Activated CD4-positive, alpha-beta T cell treated with anti-CD3 and anti-CD28 coated beads, Interleukin-2, amount 10 ng/mL, durations not matched to agents 7 days and 5 days (primary cell): ENCODE data around the gene COX7A2L. TPM values are rescaled to one million over a fixed set of nuclear protein-coding genes. Genes with fewer than 3 reads are reported as not detected.
"Not testable (repeated sequence)": the region's sequence is repeated elsewhere in the genome, so short reads cannot be mapped to it uniquely, and the experiment has no call there.

Experiments used
- CTCF ChIA-PET: fragments of 350-600 bp; sonication (Branson Sonifier 250); formaldehyde crosslinking; loops from one replicate; lab custom pipeline; 2021; ENCODE audit warnings: antibody characterized with exemption; lab: Charles Lee
- POLR2A ChIA-PET: fragments of 350-600 bp; sonication (Branson Sonifier 250); formaldehyde crosslinking; loops from one replicate; lab custom pipeline; 2021; ENCODE audit warnings: antibody characterized with exemption; lab: Charles Lee
- DNase-seq: peaks from one replicate; pipeline ENCODE4 v3.0.0-alpha.2; 2020
- H3K27ac Mint-ChIP-seq: one replicate; pipeline ENCODE4 v1.8.0; 2021; ENCODE audit warnings: mild to moderate bottlenecking, moderate library complexity, mixed read lengths
- H3K27me3 Mint-ChIP-seq: one replicate; pipeline ENCODE4 v1.8.0; 2021; ENCODE audit warnings: mixed read lengths
- H3K36me3 Mint-ChIP-seq: one replicate; pipeline ENCODE4 v1.8.0; 2021; ENCODE audit warnings: low read depth, mixed read lengths
- H3K4me1 Mint-ChIP-seq: one replicate; pipeline ENCODE4 v1.8.0; 2021; ENCODE audit warnings: mixed read lengths
- H3K4me3 Mint-ChIP-seq: one replicate; pipeline ENCODE4 v1.8.0; 2021; ENCODE audit warnings: mild to moderate bottlenecking, moderate library complexity, mixed read lengths
- H3K9me3 Mint-ChIP-seq: one replicate; pipeline ENCODE4 v1.8.0; 2021; ENCODE audit warnings: mixed read lengths
- total RNA-seq, 2 experiments: library from RNA; stranded (reverse); gene quantifications; one replicate each; pipeline ENCODE4 v1.2.3, GENCODE V29; 2021

The COX7A2L gene
- total RNA-seq, 2 experiments from 2014 or later: 86.4 to 92.1 TPM

DNA sequence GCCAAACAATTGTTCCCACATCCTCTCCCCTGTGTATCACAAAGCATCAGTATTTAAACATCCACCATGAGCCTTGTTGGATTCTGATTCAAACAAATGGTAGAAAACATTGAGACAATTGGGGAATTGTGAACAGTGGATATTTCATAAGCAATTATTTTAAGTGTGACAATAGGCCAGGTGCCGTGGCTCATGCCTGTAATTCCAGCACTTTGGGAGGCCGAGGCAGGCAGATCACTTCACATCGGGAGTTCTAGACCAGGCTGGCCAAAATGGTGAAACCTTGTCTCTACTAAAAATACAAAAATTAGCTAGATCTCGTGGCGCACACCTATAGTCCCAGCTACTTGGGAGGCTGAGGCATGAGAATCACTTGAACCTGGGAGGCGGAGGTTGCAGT lies 26.2 kb downstream of the COX7A2L start:
- DNase-seq, H3K27ac Mint-ChIP-seq, H3K4me1 Mint-ChIP-seq, POLR2A ChIA-PET, H3K27me3 Mint-ChIP-seq, H3K4me3 Mint-ChIP-seq, CTCF ChIA-PET: not testable (repeated sequence)
- H3K36me3 Mint-ChIP-seq: peaks cover 69% of the 10 kb centered on the region
- H3K9me3 Mint-ChIP-seq: peaks cover 12% of the 10 kb centered on the region

DNA sequence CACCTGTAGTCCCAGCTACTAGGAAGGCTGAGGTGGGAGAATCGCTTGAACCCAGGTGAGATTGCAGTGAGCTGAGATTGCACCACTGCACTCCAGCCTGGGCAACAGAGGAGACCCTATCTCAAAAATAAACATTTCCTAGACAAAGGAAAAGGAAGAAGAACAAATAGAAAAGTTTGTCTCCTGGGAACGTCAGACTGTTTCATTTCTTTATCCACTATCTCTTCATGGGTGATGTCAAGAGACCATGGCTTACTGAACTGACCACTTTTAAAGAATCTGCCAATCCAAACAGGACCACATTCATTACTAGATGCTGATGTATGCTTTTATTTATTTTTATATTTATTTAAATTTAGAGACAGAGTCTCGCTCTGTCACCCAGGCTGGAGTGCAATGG lies 26.8 kb downstream of the COX7A2L start:
- POLR2A ChIA-PET: no interaction called here

DNA sequence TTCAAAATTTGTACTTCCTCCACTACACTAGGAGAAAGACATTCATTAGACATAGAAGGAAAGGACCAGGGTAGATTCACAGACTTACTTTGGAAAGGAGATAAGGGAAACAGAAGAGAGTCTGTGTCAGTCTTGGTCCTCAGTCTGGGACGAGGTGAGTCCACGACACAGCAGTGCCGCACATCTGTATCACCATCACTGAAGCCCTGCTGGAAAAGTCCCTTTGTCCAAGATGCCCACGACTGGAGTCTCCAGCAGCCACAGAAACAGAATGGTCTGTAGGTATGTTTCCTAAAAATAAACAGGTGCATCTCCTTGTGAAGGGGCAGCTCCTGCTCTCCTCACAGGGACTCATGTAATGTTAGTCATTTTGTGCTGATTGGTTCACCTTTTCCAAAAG lies 27.4 kb downstream of the COX7A2L start:
- POLR2A ChIA-PET: no interaction called here
- no peak overlapping the region for H3K27ac Mint-ChIP-seq
- no peak for DNase-seq
- peaks cover 74% of the 10 kb centered on the region for H3K36me3 Mint-ChIP-seq
- H3K27me3 Mint-ChIP-seq: no peaks in the 10 kb centered on the region
- H3K4me1 Mint-ChIP-seq: peaks cover 2% of the 10 kb centered on the region
- no peak overlapping the region for H3K4me3 Mint-ChIP-seq
- H3K9me3 Mint-ChIP-seq: peaks cover 11% of the 10 kb centered on the region
- CTCF ChIA-PET: interaction anchor here (0.6 kb wide), 1 partner anchor 1289 kb away, joined by 5 read pairs; no protein-coding TSS in a partner anchor

More for the DNA sequence above, 26.8 kb downstream of the COX7A2L start:
- H3K9me3 Mint-ChIP-seq: peaks cover 12% of the 10 kb centered on the region
- DNase-seq: no peak
- H3K36me3 Mint-ChIP-seq: peaks cover 74% of the 10 kb centered on the region
- no peak overlapping the region for H3K27ac Mint-ChIP-seq
- H3K4me3 Mint-ChIP-seq: no peak overlapping the region
- no peaks in the 10 kb centered on the region for H3K27me3 Mint-ChIP-seq
- peaks cover 2% of the 10 kb centered on the region for H3K4me1 Mint-ChIP-seq
- CTCF ChIA-PET: interaction anchor here (0.6 kb wide), 1 partner anchor 1290 kb away, joined by 5 read pairs; no protein-coding TSS in a partner anchor

DNA sequence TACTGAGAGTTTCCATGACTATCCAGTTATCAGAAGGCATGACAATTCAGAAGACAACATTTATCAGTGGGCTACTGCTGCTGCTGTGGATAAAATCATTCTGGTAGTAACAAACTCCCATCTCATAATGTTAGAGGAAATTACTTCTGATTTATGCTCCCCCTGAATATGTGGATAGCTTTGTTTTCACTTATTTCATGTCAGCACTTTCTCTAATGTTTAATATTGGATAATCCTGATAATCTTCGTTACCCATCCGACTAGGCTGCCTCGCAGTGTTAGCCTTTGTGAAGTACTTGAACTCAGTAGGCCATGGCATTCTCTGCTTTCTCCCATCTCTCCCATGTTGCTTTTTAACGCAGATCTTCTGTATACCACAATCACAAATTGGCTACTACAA lies 28.4 kb downstream of the COX7A2L start:
- ChIA-PET POLR2A (no interaction called here), CTCF (interaction anchor here (0.9 kb wide), 1 partner anchor 10 kb away, joined by 3 read pairs; no protein-coding TSS in a partner anchor)
- H3K27me3 Mint-ChIP-seq: no peaks in the 10 kb centered on the region
- peaks cover 5% of the 10 kb centered on the region for H3K4me1 Mint-ChIP-seq
- H3K36me3 Mint-ChIP-seq: peaks cover 70% of the 10 kb centered on the region
- no peak overlapping the region for H3K27ac Mint-ChIP-seq
- H3K9me3 Mint-ChIP-seq: peaks cover 6% of the 10 kb centered on the region
- H3K4me3 Mint-ChIP-seq: no peak overlapping the region
- DNase-seq: no peak

DNA sequence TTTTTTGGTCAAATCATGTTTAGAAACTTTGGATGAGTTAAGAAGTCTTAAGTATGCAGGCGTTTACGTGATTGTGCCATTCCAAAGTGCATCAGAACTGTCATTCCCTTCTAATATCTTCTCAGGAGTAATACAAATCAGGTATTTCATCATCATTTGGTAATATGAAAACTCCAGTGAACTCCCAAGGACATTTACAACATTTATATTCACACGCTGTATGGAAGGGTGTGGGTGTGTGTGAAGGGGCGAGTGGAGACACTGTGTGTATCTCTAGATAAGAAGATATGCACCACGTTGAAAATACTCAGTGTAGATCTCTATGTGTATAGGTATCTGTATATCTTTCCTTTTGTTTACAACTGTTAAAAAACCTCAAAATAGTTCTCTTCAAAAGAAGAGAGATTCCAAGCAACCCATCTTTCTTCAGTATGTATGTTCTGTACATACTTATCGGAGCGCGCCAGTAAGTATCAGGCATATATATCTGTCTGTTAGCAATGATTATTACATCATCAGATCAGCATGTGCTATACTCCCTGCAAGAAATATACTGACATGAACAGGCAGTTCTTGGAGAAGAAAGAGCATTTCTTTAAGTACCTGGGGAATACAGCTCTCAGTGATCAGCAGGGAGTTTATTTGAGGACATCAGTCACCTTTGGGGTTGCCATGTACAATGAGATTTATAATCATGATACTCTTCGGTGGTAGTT lies 29.3 kb downstream of the COX7A2L start:
- H3K36me3 Mint-ChIP-seq: peaks cover 66% of the 10 kb centered on the region
- DNase-seq: no peak
- ChIA-PET POLR2A (no interaction called here), CTCF (interaction anchor here (0.9 kb wide), 1 partner anchor 11 kb away, joined by 3 read pairs; no protein-coding TSS in a partner anchor)
- H3K27me3 Mint-ChIP-seq: no peaks in the 10 kb centered on the region
- no peak overlapping the region for H3K27ac Mint-ChIP-seq
- no peaks in the 10 kb centered on the region for H3K9me3 Mint-ChIP-seq
- H3K4me1 Mint-ChIP-seq: peaks cover 10% of the 10 kb centered on the region
- no peak overlapping the region for H3K4me3 Mint-ChIP-seq

DNA sequence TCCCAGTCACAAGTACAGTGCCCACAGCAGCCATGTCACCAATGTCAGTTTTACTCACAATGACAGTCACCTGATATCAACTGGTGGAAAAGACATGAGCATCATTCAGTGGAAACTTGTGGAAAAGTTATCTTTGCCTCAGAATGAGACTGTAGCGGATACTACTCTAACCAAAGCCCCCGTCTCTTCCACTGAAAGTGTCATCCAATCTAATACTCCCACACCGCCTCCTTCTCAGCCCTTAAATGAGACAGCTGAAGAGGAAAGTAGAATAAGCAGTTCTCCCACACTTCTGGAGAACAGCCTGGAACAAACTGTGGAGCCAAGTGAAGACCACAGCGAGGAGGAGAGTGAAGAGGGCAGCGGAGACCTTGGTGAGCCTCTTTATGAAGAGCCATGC lies 31.3 kb downstream of the COX7A2L start:
- CTCF ChIA-PET: interaction anchor here (0.6 to 2.0 kb wide), 3 partner anchors 17 to 296 kb away, joined by 3 to 6 read pairs (median 4); no protein-coding TSS in a partner anchor
- H3K4me3 Mint-ChIP-seq: no peak overlapping the region
- POLR2A ChIA-PET: no interaction called here

DNA sequence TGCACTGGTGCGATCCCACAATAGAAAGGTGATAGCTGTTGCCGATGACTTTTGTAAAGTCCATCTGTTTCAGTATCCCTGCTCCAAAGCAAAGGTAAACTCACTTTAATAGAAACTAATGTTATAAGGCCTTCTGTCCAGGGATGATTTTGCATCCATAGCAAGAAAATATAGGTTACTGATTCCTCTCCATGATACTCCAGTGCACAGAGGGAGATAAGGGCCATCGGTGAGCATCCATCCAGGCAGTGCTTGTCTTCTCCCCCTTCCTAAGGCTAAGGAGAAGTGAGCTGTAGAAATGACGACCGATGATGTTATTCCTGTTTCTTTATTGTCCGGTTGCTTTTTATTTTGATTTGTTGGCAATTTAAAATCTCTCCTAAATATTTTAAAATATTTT lies 32.1 kb downstream of the COX7A2L start:
- no peaks in the 10 kb centered on the region for H3K27me3 Mint-ChIP-seq
- no peak overlapping the region for H3K27ac Mint-ChIP-seq
- H3K4me3 Mint-ChIP-seq: no peak overlapping the region
- H3K4me1 Mint-ChIP-seq: peaks cover 14% of the 10 kb centered on the region
- peaks cover 58% of the 10 kb centered on the region for H3K36me3 Mint-ChIP-seq
- no peak for DNase-seq
- ChIA-PET CTCF (interaction anchor here (0.6 to 2.0 kb wide), 12 partner anchors 12 to 564 kb away, joined by 3 to 6 read pairs (median 3); no protein-coding TSS in a partner anchor), POLR2A (no interaction called here)
- H3K9me3 Mint-ChIP-seq: no peaks in the 10 kb centered on the region

More for the DNA sequence above, 31.3 kb downstream of the COX7A2L start:
- DNase-seq: no peak
- Mint-ChIP-seq H3K4me1 (peaks cover 14% of the 10 kb centered on the region), H3K36me3 (peaks cover 62% of the 10 kb centered on the region), H3K9me3 (no peaks in the 10 kb centered on the region), H3K27ac (no peak overlapping the region), H3K27me3 (no peaks in the 10 kb centered on the region)

DNA sequence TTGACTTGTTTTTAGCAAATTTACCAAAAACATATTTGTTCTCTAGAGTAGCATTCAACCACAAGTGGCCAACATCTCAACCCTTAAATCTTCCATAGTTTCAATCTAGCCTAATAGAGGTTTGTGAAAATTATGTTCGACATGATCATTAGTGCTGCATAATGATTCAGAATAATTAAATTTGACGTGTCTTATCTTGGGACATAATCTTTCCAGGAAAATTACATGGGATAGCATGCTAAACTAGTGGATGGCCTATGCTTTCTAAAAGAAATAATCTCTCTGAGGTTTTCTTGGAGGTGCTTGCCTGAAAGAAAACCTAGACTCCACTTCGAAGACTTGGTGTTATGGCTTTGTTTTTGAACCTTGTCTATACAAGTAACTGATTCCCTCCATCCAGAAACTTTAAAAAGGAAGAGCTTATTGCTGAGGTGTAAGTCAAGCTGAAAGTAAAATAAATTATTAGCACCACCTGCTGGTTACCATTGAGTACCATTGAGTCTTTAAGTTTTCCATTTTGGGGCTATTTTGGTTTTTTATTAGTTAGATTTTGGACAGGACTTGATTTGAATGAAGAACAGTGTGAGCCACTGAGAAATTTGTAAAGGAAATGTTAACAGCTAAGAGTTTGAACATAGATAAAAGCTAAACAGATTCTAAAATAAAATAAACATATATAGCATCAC lies 32.7 kb downstream of the COX7A2L start:
- POLR2A ChIA-PET: no interaction called here
- no peak for DNase-seq
- Mint-ChIP-seq H3K4me3 (no peak overlapping the region), H3K27ac (peak overlapping the region; percentile 0), H3K9me3 (no peaks in the 10 kb centered on the region), H3K27me3 (no peaks in the 10 kb centered on the region), H3K4me1 (peaks cover 14% of the 10 kb centered on the region), H3K36me3 (peaks cover 52% of the 10 kb centered on the region)
- CTCF ChIA-PET: interaction anchor here (0.7 to 2.0 kb wide), 11 partner anchors 12 to 563 kb away, joined by 3 to 6 read pairs (median 3); no protein-coding TSS in a partner anchor

DNA sequence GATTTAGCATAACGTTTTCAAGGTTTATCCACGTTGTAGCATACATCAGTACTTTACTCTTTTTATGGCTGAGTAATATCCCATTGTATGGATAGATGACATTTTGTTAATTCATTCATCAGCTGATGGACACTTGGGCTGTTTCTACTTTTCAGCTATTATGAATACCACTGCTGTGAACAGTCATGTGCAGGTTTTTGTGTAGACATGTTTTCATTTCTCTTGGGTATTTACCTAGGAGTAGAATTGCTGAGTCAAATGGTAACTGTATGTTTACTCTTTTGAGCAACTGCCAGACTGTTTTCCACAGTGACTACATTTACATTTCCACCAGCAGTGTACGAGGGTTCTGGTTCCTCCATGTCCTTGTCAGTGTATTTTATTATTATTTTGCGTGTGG lies 33.9 kb downstream of the COX7A2L start:
- H3K9me3 Mint-ChIP-seq: no peaks in the 10 kb centered on the region
- H3K36me3 Mint-ChIP-seq: peaks cover 51% of the 10 kb centered on the region
- H3K27ac Mint-ChIP-seq: no peak overlapping the region
- POLR2A ChIA-PET: no interaction called here
- DNase-seq: no peak
- H3K4me3 Mint-ChIP-seq: no peak overlapping the region
- H3K27me3 Mint-ChIP-seq: no peaks in the 10 kb centered on the region
- CTCF ChIA-PET: interaction anchor here (1.0 kb wide), 1 partner anchor 14 kb away, joined by 3 read pairs; no protein-coding TSS in a partner anchor
- H3K4me1 Mint-ChIP-seq: peaks cover 15% of the 10 kb centered on the region

DNA sequence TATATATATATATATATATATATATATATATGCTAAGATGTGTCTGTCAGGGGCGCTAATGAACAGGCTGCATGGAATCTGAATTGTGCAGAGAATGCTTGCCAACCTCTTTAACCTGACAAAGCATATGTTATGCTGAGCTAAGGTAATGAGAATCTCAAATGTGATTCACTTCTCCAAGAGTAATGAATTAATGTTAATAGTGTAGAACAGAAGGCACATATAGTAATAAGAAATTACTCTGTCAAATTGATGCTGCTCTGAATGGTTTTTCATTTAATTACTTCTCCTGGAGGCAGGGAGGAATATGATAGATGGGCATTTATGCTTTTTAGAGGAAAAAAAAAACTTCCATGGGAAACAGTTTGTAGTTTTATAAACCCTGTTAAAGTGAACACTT lies 35.4 kb downstream of the COX7A2L start:
- Mint-ChIP-seq H3K27ac (no peak overlapping the region), H3K4me1 (peaks cover 23% of the 10 kb centered on the region), H3K4me3 (no peak overlapping the region), H3K36me3 (peaks cover 51% of the 10 kb centered on the region), H3K27me3 (no peaks in the 10 kb centered on the region), H3K9me3 (no peaks in the 10 kb centered on the region)
- DNase-seq: no peak
- POLR2A ChIA-PET: no interaction called here
- CTCF ChIA-PET: interaction anchor here (1.3 kb wide), 1 partner anchor 9 kb away, joined by 3 read pairs; no protein-coding TSS in a partner anchor

DNA sequence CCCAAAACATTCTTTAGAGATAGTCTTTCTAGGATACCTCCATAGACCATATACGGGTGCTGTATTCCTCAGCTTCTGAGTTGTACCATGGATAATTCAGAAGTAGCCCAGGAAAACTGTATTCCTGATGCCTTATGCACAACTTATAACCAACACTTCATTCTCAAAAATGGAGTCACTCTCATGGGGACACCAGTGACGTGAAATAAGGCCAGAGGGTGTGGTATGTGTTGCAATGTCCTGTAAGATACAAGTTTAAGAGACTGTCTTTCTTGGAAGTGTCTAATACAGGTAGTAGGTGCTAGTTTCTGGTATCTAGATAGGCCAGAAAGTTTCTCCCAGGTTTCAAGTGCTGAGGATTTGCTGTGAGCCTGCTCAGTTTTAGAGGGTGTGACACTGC lies 36.1 kb downstream of the COX7A2L start:
- H3K27ac Mint-ChIP-seq: peak overlapping the region; percentile 9

DNA sequence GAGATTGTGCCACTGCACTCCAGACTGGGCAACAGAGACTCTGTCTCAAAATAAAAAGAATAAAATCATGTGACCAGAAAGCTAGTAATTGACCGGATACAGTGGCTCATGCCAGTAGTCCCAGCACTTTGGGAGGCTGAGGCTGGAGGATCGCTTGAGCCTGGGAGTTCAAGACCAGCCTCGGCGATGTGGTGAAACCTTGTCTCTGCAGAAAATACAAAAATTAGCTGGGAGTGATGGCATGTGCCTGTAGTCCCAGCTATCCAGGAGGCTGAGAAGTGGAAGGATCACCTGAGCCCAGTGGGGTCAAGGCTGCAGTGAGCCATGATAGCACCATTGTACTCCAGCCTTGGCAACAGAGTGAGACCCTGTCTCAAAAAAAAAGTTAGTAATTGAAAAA lies 36.8 kb downstream of the COX7A2L start:
- no peak overlapping the region for H3K27ac Mint-ChIP-seq
- H3K4me3 Mint-ChIP-seq: no peak overlapping the region
- H3K9me3 Mint-ChIP-seq: no peaks in the 10 kb centered on the region
- peaks cover 50% of the 10 kb centered on the region for H3K36me3 Mint-ChIP-seq
- peaks cover 22% of the 10 kb centered on the region for H3K4me1 Mint-ChIP-seq
- ChIA-PET POLR2A (no interaction called here), CTCF (interaction anchor here (0.6 to 1.4 kb wide), 3 partner anchors 8 to 19 kb away, joined by 3 read pairs; no protein-coding TSS in a partner anchor)
- DNase-seq: no peak
- H3K27me3 Mint-ChIP-seq: no peaks in the 10 kb centered on the region

More for the DNA sequence above, 36.1 kb downstream of the COX7A2L start:
- CTCF ChIA-PET: interaction anchor here (1.3 kb wide), 1 partner anchor 9 kb away, joined by 3 read pairs; no protein-coding TSS in a partner anchor
- Mint-ChIP-seq H3K4me3 (no peak overlapping the region), H3K4me1 (peaks cover 24% of the 10 kb centered on the region), H3K36me3 (peaks cover 53% of the 10 kb centered on the region), H3K27me3 (no peaks in the 10 kb centered on the region), H3K9me3 (no peaks in the 10 kb centered on the region)
- POLR2A ChIA-PET: no interaction called here
- no peak for DNase-seq
